ENCODE results near the gene ALDH18A1.
"Not testable (repeated sequence)": the region's sequence is repeated elsewhere in the genome, so short reads cannot be mapped to it uniquely, and the experiment has no call there.

The ALDH18A1 gene

GRCh38 chr10:95656291-95657164, at the start of gene ALDH18A1:
TSS of gene ALDH18A1 (minus strand) at chr10:95656711. CDS start at chr10:95653377, 3,334 bp downstream.
- peak; percentile 88 for DNase-seq

GRCh38 chr10:95698415-95698814, 41.9 kb upstream of the ALDH18A1 start:
- DNase-seq = no peak

- DNase-seq = no peak
Measured at GRCh38 chr10:95697429-95697828, 40.9 kb upstream of the ALDH18A1 start.

GRCh38 chr10:95694665-95695064, 38.2 kb upstream of the ALDH18A1 start:
- no peak for DNase-seq

GRCh38 chr10:95693668-95694534, 37.4 kb upstream of the ALDH18A1 start, which contains the start of gene TCTN3:
TSS of gene TCTN3 (minus strand) at chr10:95693927. CDS start at chr10:95693899, 28 bp downstream.
- peak; percentile 100 for DNase-seq

- DNase-seq = no peak
Measured at GRCh38 chr10:95693071-95693667, 36.7 kb upstream of the ALDH18A1 start.

- no peak for DNase-seq
Measured at GRCh38 chr10:95691281-95691680, 34.8 kb upstream of the ALDH18A1 start.

- no peak for DNase-seq
Measured at GRCh38 chr10:95688648-95689047, 32.1 kb upstream of the ALDH18A1 start.

- no peak for DNase-seq
Measured at GRCh38 chr10:95683966-95684365, 27.5 kb upstream of the ALDH18A1 start.

- DNase-seq = no peak
Measured at GRCh38 chr10:95675403-95676116, 19.0 kb upstream of the ALDH18A1 start.

GRCh38 chr10:95674643-95675042, 18.1 kb upstream of the ALDH18A1 start:
- DNase-seq = no peak

GRCh38 chr10:95672641-95673040, 16.1 kb upstream of the ALDH18A1 start:
- not testable (repeated sequence) for DNase-seq

- DNase-seq = no peak
Measured at GRCh38 chr10:95664543-95664942, 8.0 kb upstream of the ALDH18A1 start.

GRCh38 chr10:95663496-95663895, 7.0 kb upstream of the ALDH18A1 start:
- DNase-seq = no peak

- no peak for DNase-seq
Measured at GRCh38 chr10:95661818-95662217, 5.3 kb upstream of the ALDH18A1 start.

GRCh38 chr10:95660283-95660682, 3.8 kb upstream of the ALDH18A1 start:
- DNase-seq = no peak

- DNase-seq = no peak
Measured at GRCh38 chr10:95657250-95657649, 739 bp upstream of the ALDH18A1 start.

- no peak for DNase-seq
Measured at GRCh38 chr10:95655571-95656290, 780 bp downstream of the ALDH18A1 start.

GRCh38 chr10:95653895-95654294, 2.6 kb downstream of the ALDH18A1 start:
- DNase-seq = no peak

GRCh38 chr10:95651346-95652060, 5.0 kb downstream of the ALDH18A1 start:
- DNase-seq = no peak

GRCh38 chr10:95650232-95650631, 6.3 kb downstream of the ALDH18A1 start:
- DNase-seq = no peak
